Measurements from ENCODE around the gene VAV2.

The VAV2 gene

GRCh38 chr9:133868203-133868602 lies 123.9 kb downstream of the VAV2 start:
- DNase-seq = no peak
- Mint-ChIP-seq H3K4me3 (no peak overlapping the region), H3K36me3 (ENCODE audit: low read depth) (peaks cover 19% of the 10 kb centered on the region), H3K27me3 (ENCODE audit: low read depth, poor library complexity) (no peaks in the 10 kb centered on the region), H3K9me3 (peaks cover 24% of the 10 kb centered on the region), H3K27ac (no peak overlapping the region), H3K4me1 (peaks cover 38% of the 10 kb centered on the region)
- TF ChIP-seq, protein P1, sequence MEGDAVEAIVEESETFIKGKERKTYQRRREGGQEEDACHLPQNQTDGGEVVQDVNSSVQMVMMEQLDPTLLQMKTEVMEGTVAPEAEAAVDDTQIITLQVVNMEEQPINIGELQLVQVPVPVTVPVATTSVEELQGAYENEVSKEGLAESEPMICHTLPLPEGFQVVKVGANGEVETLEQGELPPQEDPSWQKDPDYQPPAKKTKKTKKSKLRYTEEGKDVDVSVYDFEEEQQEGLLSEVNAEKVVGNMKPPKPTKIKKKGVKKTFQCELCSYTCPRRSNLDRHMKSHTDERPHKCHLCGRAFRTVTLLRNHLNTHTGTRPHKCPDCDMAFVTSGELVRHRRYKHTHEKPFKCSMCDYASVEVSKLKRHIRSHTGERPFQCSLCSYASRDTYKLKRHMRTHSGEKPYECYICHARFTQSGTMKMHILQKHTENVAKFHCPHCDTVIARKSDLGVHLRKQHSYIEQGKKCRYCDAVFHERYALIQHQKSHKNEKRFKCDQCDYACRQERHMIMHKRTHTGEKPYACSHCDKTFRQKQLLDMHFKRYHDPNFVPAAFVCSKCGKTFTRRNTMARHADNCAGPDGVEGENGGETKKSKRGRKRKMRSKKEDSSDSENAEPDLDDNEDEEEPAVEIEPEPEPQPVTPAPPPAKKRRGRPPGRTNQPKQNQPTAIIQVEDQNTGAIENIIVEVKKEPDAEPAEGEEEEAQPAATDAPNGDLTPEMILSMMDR (IDR thresholded peaks at IDR 0.05) = no peak

GRCh38 chr9:133866946-133867345 lies 125.2 kb downstream of the VAV2 start:
- TF ChIP-seq, protein P1 (IDR thresholded peaks at IDR 0.05) = no peak
- Mint-ChIP-seq H3K4me3 (no peak overlapping the region), H3K27ac (no peak overlapping the region), H3K36me3 (ENCODE audit: low read depth) (peaks cover 19% of the 10 kb centered on the region), H3K4me1 (peaks cover 47% of the 10 kb centered on the region), H3K27me3 (ENCODE audit: low read depth, poor library complexity) (no peaks in the 10 kb centered on the region), H3K9me3 (peaks cover 24% of the 10 kb centered on the region)
- DNase-seq = no peak

- peaks cover 3% of the 10 kb centered on the region for H3K27me3 Mint-ChIP-seq (ENCODE audit: low read depth, poor library complexity)
- no peak overlapping the region for H3K4me3 Mint-ChIP-seq
- TF ChIP-seq, protein P1 (IDR thresholded peaks at IDR 0.05) = no peak
- peak overlapping the region; percentile 54 for H3K27ac Mint-ChIP-seq
- H3K9me3 Mint-ChIP-seq = peaks cover 24% of the 10 kb centered on the region
- H3K36me3 Mint-ChIP-seq (ENCODE audit: low read depth) = peaks cover 27% of the 10 kb centered on the region
- DNase-seq = no peak
- peaks cover 43% of the 10 kb centered on the region for H3K4me1 Mint-ChIP-seq
These were observed 128.1 kb downstream of the VAV2 start for GRCh38 chr9:133864011-133864410.

DNA sequence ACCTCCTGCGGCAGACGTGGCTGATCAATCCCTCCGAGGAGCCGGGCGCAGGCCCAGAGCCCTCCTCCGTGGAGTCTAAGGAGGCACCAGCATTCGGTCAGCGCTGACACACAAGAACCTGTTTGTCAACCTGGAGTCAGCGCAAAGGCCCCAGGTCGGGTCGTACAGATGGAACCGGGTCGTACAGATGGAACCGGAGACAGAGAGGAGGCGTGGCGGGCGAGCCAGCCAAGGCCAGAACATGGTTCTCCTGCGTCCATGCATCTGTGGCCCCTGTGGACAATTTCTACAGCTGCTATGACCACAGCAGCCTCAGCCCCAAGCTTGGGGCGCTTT lies 128.9 kb downstream of the VAV2 start:
- peaks cover 27% of the 10 kb centered on the region for H3K36me3 Mint-ChIP-seq (ENCODE audit: low read depth)
- peaks cover 47% of the 10 kb centered on the region for H3K4me1 Mint-ChIP-seq
- H3K4me3 Mint-ChIP-seq = no peak overlapping the region
- no peak overlapping the region for H3K27ac Mint-ChIP-seq
- H3K9me3 Mint-ChIP-seq = peaks cover 24% of the 10 kb centered on the region
- no peak for DNase-seq
- peaks cover 3% of the 10 kb centered on the region for H3K27me3 Mint-ChIP-seq (ENCODE audit: low read depth, poor library complexity)
- TF ChIP-seq, protein P1 (IDR thresholded peaks at IDR 0.05) = no peak

- Mint-ChIP-seq H3K36me3 (ENCODE audit: low read depth) (peaks cover 27% of the 10 kb centered on the region), H3K27me3 (ENCODE audit: low read depth, poor library complexity) (peaks cover 3% of the 10 kb centered on the region), H3K4me1 (peaks cover 52% of the 10 kb centered on the region), H3K27ac (peak overlapping the region; percentile 71), H3K9me3 (peaks cover 24% of the 10 kb centered on the region), H3K4me3 (no peak overlapping the region)
- TF ChIP-seq, protein P1 (IDR thresholded peaks at IDR 0.05) = no peak
- DNase-seq = no peak
These were observed 129.4 kb downstream of the VAV2 start for GRCh38 chr9:133862585-133863256.

- TF ChIP-seq, protein P1 (IDR thresholded peaks at IDR 0.05) = no peak
- H3K36me3 Mint-ChIP-seq (ENCODE audit: low read depth) = peaks cover 34% of the 10 kb centered on the region
- no peak overlapping the region for H3K27ac Mint-ChIP-seq
- peaks cover 26% of the 10 kb centered on the region for H3K9me3 Mint-ChIP-seq
- peaks cover 60% of the 10 kb centered on the region for H3K4me1 Mint-ChIP-seq
- no peak overlapping the region for H3K4me3 Mint-ChIP-seq
- peaks cover 3% of the 10 kb centered on the region for H3K27me3 Mint-ChIP-seq (ENCODE audit: low read depth, poor library complexity)
- no peak for DNase-seq
These were observed 130.4 kb downstream of the VAV2 start for GRCh38 chr9:133861692-133862091.
